OCI-LY1 (cell line): ENCODE results near the gene PHLDB2.

ENCODE experiments used
- CTCF ChIP-seq: fragments of 200-600 bp; sonication (generic), shearing (Covaris generic); IDR thresholded peaks from 2 replicates; pipeline ENCODE4 v1.5.1; 2017; ENCODE audit warnings: mild to moderate bottlenecking, antibody characterized with exemption, low read length, moderate library complexity, mixed read lengths
- EZH2 ChIP-seq: fragments of 200-600 bp; sonication (generic), shearing (Covaris generic); IDR thresholded peaks from 2 replicates; pipeline ENCODE4 v1.8.0; 2017; ENCODE audit warnings: borderline replicate concordance, mixed run types, mild to moderate bottlenecking, antibody characterized with exemption, low read length, moderate library complexity, mixed read lengths

- TF ChIP-seq EZH2, result no peak
- TF ChIP-seq CTCF, result no peak
Measured at GRCh38 chr3:111899966-111900365, 40.9 kb downstream of the PHLDB2 start.
